ENCODE measurements around the gene ZFYVE9. TPM values are rescaled to one million over a fixed set of nuclear protein-coding genes. Genes with fewer than 3 reads are reported as not detected.

ZFYVE9 gene
- total RNA-seq, 1 experiment from 2014 or later: 14.2 TPM

GRCh38 chr1:52385376-52385775 is 243.5 kb downstream of the ZFYVE9 start:
- no peak overlapping the region for H3K4me3 ChIP-seq (replicated peaks in 1 of 2; ENCODE audit: low read depth in 1 of 2, low read length in 2 of 2)
- H3K36me3 ChIP-seq (ENCODE audit: control insufficient read depth in 1 of 2, insufficient read depth in 2 of 2, low read length in 2 of 2): peaks cover 32 to 64% of the 10 kb centered on the region in 2 experiments
- no TSS peak for BruUV-seq (replicated peaks)
- ChIA-PET CTCF (no interaction called here), POLR2A (no interaction called here), RAD21 (ENCODE audit: low non-redundant PET in 1 of 2, low total read pairs in 2 of 2, uncharacterized antibody in 2 of 2, unreplicated experiment in 2 of 2) (no interaction called here)
- ATAC-seq (no peak), DNase-seq (ENCODE audit: low read depth, low spot score) (no peak)
- H2AFZ ChIP-seq (ENCODE audit: low read depth, low read length, poor library complexity, severe bottlenecking): no peak overlapping the region
- TF ChIP-seq SRF (IDR thresholded peaks at IDR 0.05; ENCODE audit: low read depth): no peak
- no peak for TF ChIP-seq TCF7L2 (IDR thresholded peaks at IDR 0.05; ENCODE audit: borderline replicate concordance, extremely low read depth, insufficient read depth, insufficient read length)
- TF ChIP-seq ZFX (IDR thresholded peaks at IDR 0.05): no peak
- no peak for TF ChIP-seq YY1 (IDR thresholded peaks at IDR 0.05; ENCODE audit: extremely low read depth, insufficient replicate concordance, low read depth, low read length)
- no peak for TF ChIP-seq POLR2AphosphoS5 (IDR thresholded peaks at IDR 0.05; ENCODE audit: low read depth, low read length)
- no peak for TF ChIP-seq ATF3 (IDR thresholded peaks at IDR 0.05)
- no peak for TF ChIP-seq SP1 (IDR thresholded peaks at IDR 0.05; ENCODE audit: low read depth)
- TF ChIP-seq CTCF (IDR thresholded peaks at IDR 0.05 in 2 of 3, conservative IDR thresholded peaks at IDR 0.05 in 1 of 3; ENCODE audit: borderline replicate concordance in 1 of 3, insufficient read depth in 1 of 3, low read depth in 2 of 3, low read length in 2 of 3): no peak
- no peak for TF ChIP-seq CBX3 (IDR thresholded peaks at IDR 0.05; ENCODE audit: low read depth)
- H3K9ac ChIP-seq (ENCODE audit: low read length): no peak overlapping the region
- no peak overlapping the region for H3K4me2 ChIP-seq (ENCODE audit: low read length)
- H4K20me1 ChIP-seq (ENCODE audit: insufficient read depth): peaks cover 5% of the 10 kb centered on the region; the same call in 1 of the 2 replicates
- H3K4me1 ChIP-seq (ENCODE audit: control insufficient read depth in 1 of 2, insufficient read depth in 2 of 2, low read length in 2 of 2): no peaks in the 10 kb centered on the region
- peaks cover 4% of the 10 kb centered on the region; the same call in 1 of the 2 replicates for H3K79me2 ChIP-seq (ENCODE audit: insufficient read depth, low read length)
- H3K9me3 ChIP-seq (ENCODE audit: control insufficient read depth in 1 of 2, insufficient read depth in 1 of 2, low read depth in 1 of 2, low read length in 2 of 2): no peaks in the 10 kb centered on the region
- H3K27me3 ChIP-seq (ENCODE audit: insufficient read depth, low read length): no peaks in the 10 kb centered on the region
- H3K9me2 ChIP-seq (ENCODE audit: insufficient read depth): no peaks in the 10 kb centered on the region
- H3K27ac ChIP-seq (ENCODE audit: low read depth, low read length): no peak overlapping the region
- intact Hi-C loops (cut with micrococcal nuclease): no loop called here

All from HCT116 (cell line).